Progenitor cell of endocrine pancreas (in vitro differentiated cells): Measurements from ENCODE around the gene NDUFAF2. TPM values are rescaled to one million over a fixed set of nuclear protein-coding genes. Genes with fewer than 3 reads are reported as not detected.

Source experiments
- DNase-seq: peaks from one replicate; pipeline ENCODE4 v3.0.0; 2021; ENCODE audit warnings: low spot score; ENCODE audit not compliant: unreplicated experiment
- H3K27ac Mint-ChIP-seq: 2 replicates; pipeline ENCODE4 v1.8.0; 2021; ENCODE audit warnings: mild to moderate bottlenecking, moderate library complexity, mixed read lengths
- H3K27me3 Mint-ChIP-seq: 2 replicates; pipeline ENCODE4 v1.8.0; 2021; ENCODE audit warnings: mixed read lengths
- H3K36me3 Mint-ChIP-seq: 2 replicates; pipeline ENCODE4 v1.8.0; 2022; ENCODE audit warnings: mixed read lengths; ENCODE audit not compliant: insufficient read depth
- H3K4me1 Mint-ChIP-seq: 2 replicates; pipeline ENCODE4 v1.8.0; 2021; ENCODE audit warnings: low read depth, mixed read lengths
- H3K4me3 Mint-ChIP-seq: 2 replicates; pipeline ENCODE4 v1.8.0; 2021; ENCODE audit warnings: low read depth, mild to moderate bottlenecking, moderate library complexity, mixed read lengths
- H3K9me3 Mint-ChIP-seq: 2 replicates; pipeline ENCODE4 v1.8.0; 2021; ENCODE audit warnings: low read depth, mixed read lengths
- CTCF ChIP-seq: fragments of 200-600 bp; sonication (generic); IDR thresholded peaks from one replicate; pipeline ENCODE4 v1.5.0; 2021; ENCODE audit warnings: antibody characterized with exemption, mild to moderate bottlenecking; ENCODE audit not compliant: unreplicated experiment
- total RNA-seq: library from RNA; stranded (reverse); gene quantifications from 2 replicates; pipeline ENCODE4 v1.2.1, GENCODE V29; 2021

The NDUFAF2 gene
- total RNA-seq, 1 donor from 2014 or later: 21.2 TPM

DNA sequence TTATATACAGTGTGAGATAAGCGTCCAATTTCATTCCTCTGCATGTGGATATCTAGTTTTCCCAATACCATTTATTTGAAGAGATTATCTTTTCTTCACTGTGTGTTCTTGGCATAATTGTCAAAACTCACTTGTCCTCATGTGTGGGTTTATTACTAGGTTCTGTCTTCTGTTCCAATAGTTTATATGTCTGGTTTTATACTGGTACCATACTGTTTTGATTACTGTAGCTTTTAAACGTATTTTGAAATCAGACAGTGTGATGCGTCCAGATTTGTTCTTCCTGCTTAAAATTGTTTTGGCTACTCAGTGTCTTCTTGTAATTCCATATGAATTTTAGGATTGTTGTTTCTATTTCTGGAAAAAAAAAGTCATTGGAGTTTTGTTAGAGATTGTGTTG lies 10.2 kb downstream of the NDUFAF2 start:
- TF ChIP-seq CTCF: no peak
- no peak for DNase-seq
- H3K36me3 Mint-ChIP-seq: peaks cover 6% of the 10 kb centered on the region
- H3K4me3 Mint-ChIP-seq: no peak overlapping the region
- H3K4me1 Mint-ChIP-seq: peaks cover 5% of the 10 kb centered on the region
- H3K27me3 Mint-ChIP-seq: no peaks in the 10 kb centered on the region
- H3K27ac Mint-ChIP-seq: no peak overlapping the region
- peaks cover 16% of the 10 kb centered on the region for H3K9me3 Mint-ChIP-seq

- no peak for TF ChIP-seq CTCF
- Mint-ChIP-seq H3K4me3 (no peak overlapping the region), H3K4me1 (peaks cover 5% of the 10 kb centered on the region), H3K27me3 (no peaks in the 10 kb centered on the region), H3K9me3 (peaks cover 13% of the 10 kb centered on the region), H3K36me3 (peaks cover 5% of the 10 kb centered on the region), H3K27ac (no peak overlapping the region)
- no peak for DNase-seq
Observed at GRCh38 chr5:60958088-60958487, 13.1 kb downstream of the NDUFAF2 start.

DNA sequence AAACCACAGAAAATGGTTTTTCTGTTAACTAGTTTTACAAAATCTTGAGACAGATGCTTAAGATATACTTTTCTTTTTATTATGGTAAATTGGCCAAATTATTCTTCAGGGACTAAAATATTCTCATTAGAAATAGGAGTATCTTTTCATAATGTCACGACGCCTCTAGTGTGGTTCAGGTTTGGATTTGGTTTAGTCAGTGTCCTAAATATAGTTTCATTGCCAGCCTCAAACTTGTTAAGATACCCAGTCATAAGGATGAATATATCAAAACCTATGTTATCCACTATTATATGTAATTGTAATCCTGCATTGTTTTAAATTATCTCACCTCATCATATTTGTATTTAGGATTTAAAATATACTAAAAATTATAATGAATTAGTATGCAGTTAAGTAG lies 13.7 kb downstream of the NDUFAF2 start:
- Mint-ChIP-seq H3K4me3 (no peak overlapping the region), H3K36me3 (peaks cover 5% of the 10 kb centered on the region), H3K9me3 (peaks cover 13% of the 10 kb centered on the region), H3K27me3 (no peaks in the 10 kb centered on the region), H3K4me1 (peaks cover 5% of the 10 kb centered on the region), H3K27ac (no peak overlapping the region)
- no peak for TF ChIP-seq CTCF
- DNase-seq: no peak

GRCh38 chr5:60959156-60959555 lies 14.2 kb downstream of the NDUFAF2 start:
- no peaks in the 10 kb centered on the region for H3K27me3 Mint-ChIP-seq
- no peak overlapping the region for H3K4me3 Mint-ChIP-seq
- peaks cover 13% of the 10 kb centered on the region for H3K9me3 Mint-ChIP-seq
- peaks cover 5% of the 10 kb centered on the region for H3K4me1 Mint-ChIP-seq
- peak; percentile 45 for TF ChIP-seq CTCF
- DNase-seq: no peak
- H3K36me3 Mint-ChIP-seq: peaks cover 5% of the 10 kb centered on the region
- no peak overlapping the region for H3K27ac Mint-ChIP-seq

GRCh38 chr5:60960591-60960990 lies 15.6 kb downstream of the NDUFAF2 start:
- Mint-ChIP-seq H3K27me3 (no peaks in the 10 kb centered on the region), H3K27ac (no peak overlapping the region), H3K9me3 (peaks cover 11% of the 10 kb centered on the region), H3K36me3 (peaks cover 2% of the 10 kb centered on the region), H3K4me3 (no peak overlapping the region), H3K4me1 (peaks cover 5% of the 10 kb centered on the region)
- DNase-seq: no peak
- TF ChIP-seq CTCF: peak; percentile 73
